ENCODE measurements around the gene C14orf93.
"Not testable (repeated sequence)": the region's sequence is repeated elsewhere in the genome, so short reads cannot be mapped to it uniquely, and the experiment has no call there.

The C14orf93 gene

DNA sequence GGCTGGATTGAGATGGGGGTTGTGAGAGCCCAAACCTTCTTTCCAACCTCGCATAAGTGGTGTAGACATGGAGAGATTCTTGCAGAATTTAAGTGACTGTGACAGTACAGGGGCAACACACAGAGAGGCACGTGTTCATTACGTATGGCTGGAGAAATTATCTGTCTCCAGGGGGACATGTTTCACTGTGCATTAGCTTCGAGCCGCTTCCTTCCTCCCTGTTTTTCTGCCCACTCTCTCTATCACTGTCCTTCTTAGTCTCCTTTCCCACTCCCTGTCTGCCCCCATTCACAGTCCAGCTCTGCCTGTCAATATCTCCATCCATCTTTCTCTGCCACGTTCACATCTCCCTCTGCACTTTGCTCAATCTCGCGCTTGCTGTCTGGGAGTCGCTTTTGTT is 11.5 kb upstream of the C14orf93 start:
- no peak for DNase-seq (ENCODE audit: low read depth in 2 of 2)

DNA sequence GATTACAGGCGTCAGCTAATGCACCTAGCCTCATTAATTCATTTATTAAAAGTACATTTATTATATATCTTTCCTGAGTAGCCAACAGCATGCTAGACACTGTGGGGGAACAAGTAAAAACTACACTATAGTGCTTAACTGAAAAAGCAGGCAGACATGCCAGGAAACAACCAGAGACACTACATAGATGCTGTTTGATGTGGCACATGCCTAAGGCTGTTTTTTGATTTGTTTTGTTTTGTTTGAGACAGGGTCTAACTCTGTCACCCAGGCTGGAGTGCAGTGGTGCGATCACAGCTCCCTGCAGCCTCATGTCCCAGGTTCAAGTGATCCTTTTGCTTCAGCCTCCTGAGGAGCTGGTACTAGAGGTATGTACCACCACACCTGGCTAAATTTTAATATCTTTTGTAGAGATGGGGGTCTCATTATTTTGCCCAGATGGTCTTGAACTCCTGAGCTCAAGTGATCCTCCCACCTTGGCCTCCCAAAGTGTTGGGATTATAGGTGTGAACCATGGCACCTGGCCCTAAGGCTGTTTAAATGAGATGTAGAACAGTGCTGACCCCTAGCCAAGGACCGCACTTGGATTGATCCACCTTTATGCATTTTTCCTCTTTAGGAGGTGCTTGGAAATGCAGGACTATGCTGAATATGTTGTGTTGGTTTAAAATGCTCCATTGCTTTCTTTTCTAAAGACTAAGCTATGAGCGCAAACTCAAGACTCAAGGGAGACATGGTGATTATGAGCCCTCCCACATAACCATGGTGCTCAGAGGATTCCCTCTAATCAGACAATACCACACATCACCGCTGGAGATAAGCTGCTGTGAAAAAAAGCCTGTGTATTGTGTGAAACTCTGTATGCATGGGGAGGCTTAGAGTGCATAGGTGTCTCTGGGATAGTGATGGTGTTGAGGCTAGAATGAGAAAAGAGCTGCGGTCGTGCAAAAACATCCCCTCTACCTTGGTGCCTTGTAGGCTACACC is 10.5 kb upstream of the C14orf93 start:
- no peak for DNase-seq (ENCODE audit: low read depth in 2 of 2)

GRCh38 chr14:23018107-23018506 is 8.2 kb upstream of the C14orf93 start:
- DNase-seq (ENCODE audit: low read depth in 2 of 2): no peak

GRCh38 chr14:23017091-23017490 is 7.1 kb upstream of the C14orf93 start:
- DNase-seq (ENCODE audit: low read depth in 2 of 2): no peak

DNA sequence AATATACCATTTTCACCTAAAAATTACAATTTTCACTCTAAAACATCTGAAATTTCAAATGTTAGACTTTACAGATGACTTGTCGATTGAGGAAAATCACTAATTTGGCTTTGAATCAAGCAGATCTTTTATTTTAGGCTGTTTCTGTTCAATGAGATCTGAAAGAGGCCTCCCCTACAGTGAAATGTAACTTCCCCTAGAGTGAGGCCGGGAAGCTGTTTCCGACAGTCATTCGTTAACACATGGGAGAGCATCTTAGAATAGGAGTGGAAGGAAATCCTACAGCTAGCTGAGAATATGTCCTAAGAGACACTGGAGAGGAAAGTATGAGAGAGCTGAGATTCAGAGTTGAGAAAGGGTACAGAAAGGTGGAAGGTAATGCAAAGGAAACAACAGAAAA is 5.7 kb upstream of the C14orf93 start:
- DNase-seq (ENCODE audit: low read depth in 2 of 2): no peak

GRCh38 chr14:23013749-23014054 is 3.8 kb upstream of the C14orf93 start:
- not testable (repeated sequence) for DNase-seq (ENCODE audit: low read depth in 2 of 2)

GRCh38 chr14:23013054-23013748 is 3.3 kb upstream of the C14orf93 start:
- no peak for DNase-seq (ENCODE audit: low read depth in 2 of 2)

DNA sequence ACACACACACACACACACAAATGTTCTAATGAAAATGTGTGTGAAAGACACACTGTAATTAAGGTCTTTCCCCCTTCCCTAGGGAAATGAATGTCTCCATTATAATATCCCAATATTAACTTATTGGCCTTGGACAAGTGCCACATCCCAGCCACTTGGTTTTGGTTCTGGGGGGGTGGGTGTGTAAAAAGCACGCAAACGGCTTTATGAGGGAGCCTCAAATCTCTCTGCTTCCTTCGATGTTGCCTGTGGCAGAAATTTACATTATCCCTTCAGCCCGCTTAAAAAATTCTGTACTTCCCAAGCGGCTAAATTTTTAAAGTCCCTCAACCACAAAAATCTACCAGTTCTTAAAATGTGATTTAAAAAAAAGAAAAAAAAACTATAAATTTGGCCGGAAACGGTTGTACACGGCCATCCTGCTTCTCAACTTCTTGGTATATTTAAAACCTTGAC is 432 bp downstream of the C14orf93 start:
- DNase-seq (ENCODE audit: low read depth in 2 of 2): no peak

DNA sequence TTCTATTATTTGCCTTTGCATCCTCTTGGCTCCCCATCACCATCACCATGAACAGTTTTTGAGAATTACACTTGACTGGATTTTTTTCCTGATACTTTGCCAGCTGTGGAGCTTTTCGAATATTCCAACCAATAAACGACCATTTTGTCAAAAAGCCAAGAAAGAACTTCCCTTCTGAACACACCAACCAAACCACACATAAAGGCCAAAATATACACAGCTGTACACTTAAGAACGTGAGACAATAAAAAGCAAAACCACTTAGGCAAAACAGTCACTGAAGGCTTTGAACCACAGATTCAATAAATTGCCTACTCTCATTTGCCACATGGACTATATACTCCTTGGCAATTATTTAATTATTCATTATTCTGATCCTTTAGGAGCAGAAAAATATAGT is 1.1 kb downstream of the C14orf93 start:
- DNase-seq (ENCODE audit: low read depth in 2 of 2): no peak

- DNase-seq (ENCODE audit: low read depth in 2 of 2): peak; percentile 96 to 97
These were observed 3.2 kb downstream of the C14orf93 start for GRCh38 chr14:23006544-23007419.

GRCh38 chr14:23006188-23006534 is 3.8 kb downstream of the C14orf93 start:
- no peak for DNase-seq (ENCODE audit: low read depth in 2 of 2)

GRCh38 chr14:23005451-23006187 is 4.3 kb downstream of the C14orf93 start:
- no peak for DNase-seq (ENCODE audit: low read depth in 2 of 2)

GRCh38 chr14:23004274-23004673 is 5.7 kb downstream of the C14orf93 start:
- not testable (repeated sequence) for DNase-seq (ENCODE audit: low read depth in 2 of 2)

DNA sequence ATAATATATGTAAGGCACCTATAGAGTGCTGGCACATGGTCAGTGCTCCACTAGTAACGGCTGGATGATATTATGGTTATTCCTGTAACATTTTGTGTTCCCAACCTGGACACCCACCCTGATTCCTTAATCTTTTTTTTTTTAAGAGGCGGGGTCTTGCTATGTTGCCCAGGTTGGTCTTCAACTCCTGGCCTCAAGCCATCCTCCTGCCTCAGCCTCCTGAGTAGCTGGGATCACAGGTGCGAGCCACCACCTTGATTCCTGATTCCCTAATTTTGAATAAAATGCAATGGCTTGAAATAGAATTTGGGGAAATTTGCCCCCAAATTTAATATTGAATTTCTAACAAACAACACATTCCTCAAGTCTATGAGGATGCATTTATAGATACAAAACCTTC is 7.4 kb downstream of the C14orf93 start:
- no peak for DNase-seq (ENCODE audit: low read depth in 2 of 2)

GRCh38 chr14:23000860-23001259 is 9.1 kb downstream of the C14orf93 start:
- no peak for DNase-seq (ENCODE audit: low read depth in 2 of 2)

DNA sequence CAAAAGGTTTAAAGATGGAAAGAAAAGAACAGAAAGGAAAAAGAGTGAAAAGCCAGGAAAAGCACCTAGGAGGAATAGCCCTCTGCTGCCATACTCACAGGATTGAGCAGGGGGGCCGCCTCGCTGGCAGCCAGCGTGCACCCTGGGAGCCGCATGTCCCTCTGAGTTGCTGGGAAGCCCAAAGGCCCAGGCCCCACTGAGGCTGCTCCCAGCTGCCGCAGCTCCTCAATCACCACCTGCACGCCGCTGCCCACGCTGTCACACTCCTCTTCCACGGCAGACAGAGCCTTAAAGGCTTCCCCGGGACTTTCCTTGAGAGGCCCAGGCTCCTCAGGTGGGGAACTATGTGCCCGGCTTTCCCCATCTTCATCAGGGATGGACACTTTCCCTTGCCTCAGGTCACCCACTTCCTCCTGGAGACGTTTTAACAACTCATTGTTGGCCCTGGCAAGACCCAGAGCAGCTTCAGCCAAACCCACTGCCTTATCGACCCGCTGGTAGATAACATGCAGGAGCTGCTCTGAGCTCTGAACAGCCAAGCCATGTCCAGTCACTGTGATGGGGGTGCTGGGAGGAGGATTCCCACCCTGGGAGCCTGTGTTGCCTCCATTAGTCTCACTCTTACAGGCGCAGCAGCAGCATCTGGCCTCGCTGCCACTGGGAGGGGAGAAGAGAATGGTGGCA is 11.5 kb downstream of the C14orf93 start:
- DNase-seq (ENCODE audit: low read depth in 2 of 2): no peak

GRCh38 chr14:22997676-22998323 is 12.1 kb downstream of the C14orf93 start:
- DNase-seq (ENCODE audit: low read depth in 2 of 2): no peak

- DNase-seq (ENCODE audit: low read depth in 2 of 2): no peak
These were observed 12.9 kb downstream of the C14orf93 start for GRCh38 chr14:22996768-22997654.

- DNase-seq (ENCODE audit: low read depth in 2 of 2): no peak
These were observed 13.9 kb downstream of the C14orf93 start for GRCh38 chr14:22995889-22996625.

Data from fibroblast of skin of left quadriceps (primary cell).